ENCODE data around the gene POM121.
"Not testable (repeated sequence)": the region's sequence is repeated elsewhere in the genome, so short reads cannot be mapped to it uniquely, and the experiment has no call there.

GRCh38 chr7:72949276-72949675 lies 24.4 kb downstream of the POM121 start:
- not testable (repeated sequence) for TF ChIP-seq EZH2 (IDR thresholded peaks at IDR 0.05; ENCODE audit: low read depth); CTCF (conservative IDR thresholded peaks at IDR 0.05)
